Camera-type eye (tissue), 1 donor: ENCODE results near the gene GTPBP1. TPM values are rescaled to one million over a fixed set of nuclear protein-coding genes. Genes with fewer than 3 reads are reported as not detected.

Experiments
- total RNA-seq: library from RNA; depleted of rRNA; stranded (reverse); fragments of >200 nt; gene quantifications from one replicate; pipeline ENCODE4 v1.2.3, GENCODE V29; 2014

The GTPBP1 gene
- 79.7 TPM for total RNA-seq

DNA sequence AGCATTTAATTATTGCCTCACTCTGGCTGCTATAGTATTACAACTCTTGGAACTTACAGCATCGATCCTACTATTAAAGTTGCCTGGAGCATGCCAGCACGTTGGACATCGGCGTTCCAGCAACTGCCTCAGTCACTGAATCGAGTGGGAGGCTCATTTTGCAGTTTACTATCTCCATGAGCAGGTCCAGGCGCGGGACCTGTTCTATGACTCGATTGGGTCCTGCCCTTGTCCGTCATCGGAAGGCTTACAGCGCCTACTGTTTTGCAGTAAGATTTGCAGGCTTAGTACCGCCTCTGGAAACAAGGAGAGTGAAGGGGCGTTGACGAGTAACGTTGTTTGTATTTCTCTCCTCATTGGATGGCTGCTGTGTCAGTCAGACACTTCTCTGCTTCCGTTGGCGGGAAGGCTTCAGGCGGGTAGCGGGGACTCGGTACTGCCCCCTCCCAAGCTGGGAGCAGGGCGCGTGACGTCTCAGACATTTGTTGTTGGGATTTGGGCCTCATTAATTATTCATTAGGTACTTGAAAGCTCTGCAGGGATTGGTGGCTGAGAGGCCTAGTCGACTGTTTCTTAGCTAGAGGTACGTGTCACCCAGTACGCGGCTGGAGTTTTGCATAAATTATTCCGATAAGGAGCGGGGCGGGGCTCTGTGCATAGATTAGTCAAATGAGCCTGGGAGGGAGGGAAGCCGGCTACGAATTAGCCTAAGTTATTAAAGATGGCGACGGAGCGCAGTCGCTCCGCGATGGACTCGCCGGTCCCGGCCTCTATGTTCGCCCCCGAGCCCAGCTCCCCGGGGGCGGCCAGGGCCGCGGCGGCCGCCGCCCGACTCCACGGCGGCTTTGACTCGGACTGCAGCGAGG is at the start of gene GTPBP1:
Gene GTPBP1 (plus strand): TSS at position 710 of the 866 bp plus-strand sequence. CDS start 12 bp downstream, at position 722.

DNA sequence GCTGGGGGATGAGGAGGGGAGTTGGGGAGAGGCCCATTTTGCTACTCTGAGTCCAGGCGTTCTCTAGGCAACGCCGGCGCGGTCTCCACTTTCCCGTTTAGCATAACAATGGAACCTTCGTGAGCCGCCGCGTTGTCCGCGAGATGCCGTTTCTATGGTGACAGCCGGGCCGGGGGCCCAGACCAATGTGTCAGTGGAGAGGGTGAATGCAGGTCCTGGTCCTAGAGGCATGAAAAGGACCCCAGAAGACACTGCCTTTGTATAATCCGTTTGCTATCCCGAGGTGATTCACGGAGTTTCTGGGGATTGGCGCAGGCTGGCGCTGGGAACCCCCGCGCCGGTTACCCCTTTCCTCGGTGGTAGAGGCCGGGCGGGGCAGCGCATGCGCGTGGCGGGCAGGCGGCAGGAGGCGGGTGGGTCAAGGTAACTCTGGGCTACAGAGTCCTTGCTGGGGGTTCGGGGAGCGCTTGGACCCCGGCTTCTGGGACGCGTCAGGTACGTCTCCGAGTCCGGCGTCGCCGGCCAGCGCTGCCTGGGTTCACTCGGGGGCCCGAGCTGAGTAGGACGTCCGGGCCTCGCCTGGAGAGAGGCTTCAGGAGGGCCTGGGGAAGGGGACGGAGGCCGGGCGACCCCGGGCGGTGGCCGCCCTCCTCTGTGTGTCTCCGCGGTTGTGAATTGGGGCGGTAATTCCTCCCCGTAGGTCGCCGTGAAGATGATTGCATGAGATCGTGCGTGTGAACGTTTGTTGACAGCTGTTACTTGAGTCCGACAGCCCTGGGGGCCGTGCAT is 49.3 kb upstream of the GTPBP1 start, which contains the start of the genes CBY1 and FAM227A:
Gene CBY1 (plus strand): TSS at position 383 of the 789 bp plus-strand sequence. CDS start 11,417 bp downstream, outside the sequence.
Gene FAM227A (minus strand): TSS at position 137 of the 789 bp plus-strand sequence. CDS start 6,224 bp downstream, outside the sequence.

DNA sequence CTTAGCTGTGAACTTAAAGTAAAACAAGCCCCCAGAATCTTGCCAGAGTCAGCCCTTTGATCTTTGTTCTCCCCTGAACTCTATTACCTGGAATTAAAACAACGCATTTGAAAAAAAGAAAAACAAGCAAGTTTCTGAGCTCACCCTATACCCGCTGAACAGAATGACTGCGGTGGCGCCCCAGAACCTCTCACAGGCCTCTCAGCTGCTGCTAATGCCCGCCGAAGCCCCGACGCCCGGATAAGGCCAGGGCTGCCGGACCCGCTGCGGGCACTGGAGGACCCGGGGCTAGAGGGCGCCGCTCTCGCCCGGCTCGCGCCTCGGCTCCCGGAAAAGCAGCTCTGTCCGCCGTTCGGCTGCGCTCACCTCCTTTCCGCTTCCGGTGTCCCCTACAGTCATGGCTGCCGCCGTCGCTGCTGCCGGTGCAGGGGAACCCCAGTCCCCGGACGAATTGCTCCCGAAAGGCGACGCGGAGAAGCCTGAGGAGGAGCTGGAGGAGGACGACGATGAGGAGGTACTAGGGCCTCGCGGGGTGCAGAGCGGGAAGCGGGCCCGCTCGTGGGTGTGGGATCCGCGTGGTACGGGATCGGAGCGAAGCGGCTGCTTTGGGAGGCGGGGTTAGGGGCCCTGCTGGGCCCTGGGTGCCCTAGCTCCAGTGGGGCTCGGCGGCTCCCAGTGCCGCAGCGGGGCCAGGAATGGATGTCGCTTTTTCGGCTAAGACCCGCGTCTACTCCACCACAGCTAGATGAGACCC is 24.0 kb upstream of the GTPBP1 start, which contains the start of gene TOMM22:
Gene TOMM22 (plus strand): TSS at position 376 of the 754 bp plus-strand sequence. CDS start 22 bp downstream, at position 398.

DNA sequence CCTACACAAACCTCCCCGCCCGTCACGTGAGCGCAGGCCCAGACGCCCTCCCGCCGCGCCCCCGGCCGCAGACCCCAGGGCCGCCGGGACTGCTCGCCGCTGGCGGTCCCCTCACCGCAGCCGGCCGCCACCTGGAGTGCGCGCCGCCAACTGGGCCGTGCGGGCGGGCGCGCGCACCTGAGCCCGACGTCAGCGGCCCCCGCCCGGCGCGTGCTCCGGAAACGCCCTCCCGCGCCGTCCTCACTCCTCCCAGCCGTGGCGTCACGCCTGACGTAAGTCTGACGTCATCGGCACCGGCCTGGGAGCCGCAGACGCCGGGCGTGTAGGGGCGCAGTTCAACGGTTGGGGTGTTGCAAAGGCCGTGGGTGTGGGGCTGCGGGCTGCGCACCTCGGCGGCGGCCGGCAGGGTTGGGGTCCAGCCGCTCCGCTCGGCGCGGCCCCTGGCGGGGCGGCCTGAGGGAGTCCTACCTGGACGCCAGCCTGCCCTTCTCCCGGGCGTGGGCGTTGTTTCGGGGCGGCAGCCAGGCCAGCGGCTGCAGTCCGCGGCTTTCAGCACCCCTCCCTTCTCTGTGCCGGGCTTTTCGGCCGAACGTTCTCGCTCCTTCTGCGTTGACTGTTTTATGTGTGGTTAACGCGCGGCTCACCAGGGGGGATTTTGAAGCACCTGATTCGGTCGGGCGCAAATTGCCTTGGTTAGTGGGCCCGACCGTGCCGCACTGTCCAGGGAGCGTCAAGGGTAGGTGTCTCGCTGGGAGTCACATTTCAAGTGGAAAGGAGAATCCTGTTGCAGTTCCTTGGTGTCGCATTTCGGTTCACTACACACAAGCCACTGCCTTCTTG is 4.7 kb upstream of the GTPBP1 start, which contains the start of gene JOSD1:
Gene JOSD1 (minus strand): TSS at position 155 of the 840 bp plus-strand sequence. CDS start 956 bp downstream, outside the sequence.

DNA sequence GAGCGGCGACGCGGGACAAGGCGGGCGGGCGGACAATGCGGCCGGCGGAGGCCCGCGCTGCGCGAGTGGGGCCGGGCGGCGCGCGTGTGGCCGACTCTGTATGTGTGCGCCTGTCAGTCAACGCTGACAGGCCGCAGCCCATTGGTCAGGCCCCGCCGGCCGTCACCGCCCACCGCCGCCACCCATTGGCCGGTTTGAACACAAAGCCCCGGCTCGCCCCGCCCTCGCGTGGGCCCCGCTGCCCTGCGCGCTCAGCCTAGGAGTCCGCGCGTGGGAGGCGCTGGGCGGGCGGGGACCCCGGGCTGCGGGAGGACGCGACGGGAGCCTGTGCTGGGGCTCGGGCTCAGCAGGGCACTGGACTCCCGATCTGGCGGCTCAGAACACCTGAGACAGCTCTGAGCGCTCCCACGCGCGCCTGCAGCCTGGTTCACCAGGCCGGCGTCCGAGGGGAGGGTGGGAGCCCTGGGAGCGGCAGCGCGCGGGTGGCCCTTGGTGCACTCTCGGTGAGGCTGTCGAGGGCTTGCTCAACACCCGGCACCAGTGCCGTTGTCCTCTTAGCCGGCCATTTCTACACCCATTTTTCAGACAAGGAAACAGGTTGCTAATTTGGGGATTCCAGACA is 50.3 kb downstream of the GTPBP1 start, which contains the start of gene SUN2:
Gene SUN2 (minus strand): TSS at position 88 of the 622 bp plus-strand sequence. CDS start 3,370 bp downstream, outside the sequence.

Other genes with a start within 250 kb of the GTPBP1 start
- gene KDELR3, start 237.8 kb upstream of the GTPBP1 start, total RNA-seq = 23.1 TPM
- 941 TPM for gene DDX17, start 199.6 kb upstream of the GTPBP1 start, total RNA-seq
- 6.5 TPM for gene DMC1, start 135.8 kb upstream of the GTPBP1 start, total RNA-seq
- gene FAM227A, start 49.6 kb upstream of the GTPBP1 start, total RNA-seq = 23.3 TPM
- 23.1 TPM for gene CBY1, start 49.3 kb upstream of the GTPBP1 start, total RNA-seq
- 40.1 TPM for gene TOMM22, start 24.0 kb upstream of the GTPBP1 start, total RNA-seq
- 42.9 TPM for gene JOSD1, start 5.0 kb upstream of the GTPBP1 start, total RNA-seq
- gene SUN2, start 50.1 kb downstream of the GTPBP1 start, total RNA-seq = 118 TPM
- 25.4 TPM for gene DNAL4, start 88.2 kb downstream of the GTPBP1 start, total RNA-seq
- 17.3 TPM for gene NPTXR, start 138.1 kb downstream of the GTPBP1 start, total RNA-seq
- gene CBX6, start 166.3 kb downstream of the GTPBP1 start, total RNA-seq = 43.9 TPM